GM19395 (cell line): ENCODE measurements around the gene ANKRD35.
"Not testable (repeated sequence)": the region's sequence is repeated elsewhere in the genome, so short reads cannot be mapped to it uniquely, and the experiment has no call there.

Source experiments
- ATAC-seq: cut with Tn5 transposase; IDR thresholded peaks from one replicate; pipeline ENCODE4 v1.9.1; 2021; ENCODE audit warnings: mild to moderate bottlenecking, moderate library complexity; ENCODE audit not compliant: unreplicated experiment

ANKRD35 gene, protein sequence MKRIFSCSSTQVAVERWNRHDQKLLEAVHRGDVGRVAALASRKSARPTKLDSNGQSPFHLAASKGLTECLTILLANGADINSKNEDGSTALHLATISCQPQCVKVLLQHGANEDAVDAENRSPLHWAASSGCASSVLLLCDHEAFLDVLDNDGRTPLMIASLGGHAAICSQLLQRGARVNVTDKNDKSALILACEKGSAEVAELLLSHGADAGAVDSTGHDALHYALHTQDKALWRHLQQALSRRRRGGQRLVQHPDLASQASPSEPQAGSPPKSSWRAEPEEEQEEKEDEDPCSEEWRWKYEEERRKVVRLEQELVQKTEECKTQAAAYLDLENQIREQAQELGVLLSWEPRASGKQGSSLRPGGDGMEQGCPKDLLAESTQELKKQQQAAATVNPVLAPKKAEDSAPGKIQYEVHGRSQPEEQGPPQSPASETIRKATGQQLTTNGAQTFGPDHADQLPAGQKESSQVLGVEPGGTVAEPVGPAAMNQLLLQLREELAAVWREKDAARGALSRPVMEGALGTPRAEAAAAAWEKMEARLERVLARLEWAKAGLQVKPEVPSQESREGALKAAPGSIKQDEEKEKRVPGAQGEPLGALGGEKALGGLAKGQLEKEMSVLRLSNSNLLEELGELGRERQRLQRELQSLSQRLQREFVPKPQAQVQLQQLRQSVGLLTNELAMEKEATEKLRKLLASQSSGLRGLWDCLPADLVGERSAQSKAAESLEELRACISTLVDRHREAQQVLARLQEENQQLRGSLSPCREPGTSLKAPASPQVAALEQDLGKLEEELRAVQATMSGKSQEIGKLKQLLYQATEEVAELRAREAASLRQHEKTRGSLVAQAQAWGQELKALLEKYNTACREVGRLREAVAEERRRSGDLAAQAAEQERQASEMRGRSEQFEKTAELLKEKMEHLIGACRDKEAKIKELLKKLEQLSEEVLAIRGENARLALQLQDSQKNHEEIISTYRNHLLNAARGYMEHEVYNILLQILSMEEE

GRCh38 chr1:145885738-145886287 lies at the start of gene ANKRD35:
Gene ANKRD35, minus strand, starts transcription at chr1:145885866. Its CDS starts 108 bp downstream, at chr1:145885758.
- peak; percentile 99 for ATAC-seq

GRCh38 chr1:145932522-145933009 lies 46.9 kb upstream of the ANKRD35 start:
- ATAC-seq = not testable (repeated sequence)

DNA sequence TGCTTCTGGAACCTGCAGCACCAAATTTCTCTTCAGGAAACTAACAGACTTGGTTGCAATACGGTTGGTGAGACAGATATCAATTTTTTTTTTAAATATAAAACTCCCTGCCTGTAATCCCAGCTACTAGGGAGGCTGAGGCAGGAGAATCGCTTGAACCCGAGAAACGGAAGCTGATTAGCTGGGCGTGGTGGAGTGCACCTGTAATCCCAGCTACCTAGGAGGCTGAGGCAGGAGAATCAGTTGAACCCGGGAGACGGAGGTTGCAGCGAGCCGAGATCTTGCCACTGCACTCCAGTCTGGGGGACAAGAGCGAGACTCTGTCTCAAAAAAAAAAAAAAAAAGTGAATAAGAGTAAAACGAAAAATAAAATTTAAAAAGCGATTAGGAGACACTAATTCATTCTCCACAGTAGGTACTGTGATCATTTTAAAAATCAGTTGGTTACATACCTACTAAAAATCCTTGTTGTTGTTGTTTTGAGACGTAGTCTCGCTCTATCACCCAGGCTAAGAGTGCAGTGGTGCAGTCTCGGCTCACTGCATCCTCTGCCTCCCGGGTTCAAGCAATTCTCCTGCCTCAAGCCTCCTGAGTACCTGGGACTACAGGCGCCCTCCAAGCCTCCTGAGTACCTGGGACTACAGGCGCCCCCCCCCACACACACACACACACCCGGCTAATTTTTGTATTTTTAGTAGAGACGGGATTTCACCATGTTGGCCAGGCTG lies 42.4 kb upstream of the ANKRD35 start:
- ATAC-seq = peak; percentile 3

DNA sequence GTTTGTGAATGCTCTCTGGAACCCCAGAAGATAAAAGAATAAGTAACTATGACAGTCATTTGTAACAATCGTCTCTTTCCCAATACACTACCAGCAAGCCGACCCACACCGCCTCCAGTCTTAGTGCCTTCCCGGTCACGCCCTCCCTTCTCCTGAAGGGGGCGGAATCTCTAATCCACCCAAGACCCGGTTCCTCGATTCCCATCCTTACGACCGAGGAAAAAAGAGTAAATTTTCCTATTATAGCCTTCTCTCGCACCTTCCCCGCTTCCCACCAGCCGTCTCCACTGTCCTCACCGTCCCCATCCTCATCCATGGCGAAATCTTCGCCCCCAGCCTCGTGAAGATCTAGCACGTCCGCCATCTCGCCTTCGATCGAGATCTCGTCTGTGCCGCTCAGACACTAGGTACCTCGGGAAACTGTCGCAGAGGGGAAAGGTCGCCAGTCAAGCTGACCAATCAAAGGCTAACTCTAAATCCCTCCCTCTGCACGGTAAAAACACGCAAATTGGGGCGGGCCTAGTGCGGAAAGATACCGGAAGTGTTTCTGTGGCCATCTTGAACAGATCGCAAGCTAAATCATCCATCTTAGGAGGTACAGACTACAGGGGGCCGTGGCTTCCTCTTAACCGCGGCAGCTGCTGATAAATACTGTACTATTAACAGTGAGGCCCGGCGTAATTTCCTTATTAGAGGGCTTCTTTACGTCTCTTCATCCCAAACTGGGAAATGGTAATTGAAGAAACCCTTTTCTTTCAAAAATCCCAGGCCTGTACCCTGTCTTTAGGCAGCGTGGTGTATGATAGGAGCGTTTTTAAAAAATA lies 41.6 kb upstream of the ANKRD35 start, which contains the start of gene RBM8A:
Gene RBM8A, minus strand, starts transcription at position 422 of the 824 bp plus-strand sequence. Its CDS starts 58 bp downstream, at position 364.
- ATAC-seq = peak; percentile 94

DNA sequence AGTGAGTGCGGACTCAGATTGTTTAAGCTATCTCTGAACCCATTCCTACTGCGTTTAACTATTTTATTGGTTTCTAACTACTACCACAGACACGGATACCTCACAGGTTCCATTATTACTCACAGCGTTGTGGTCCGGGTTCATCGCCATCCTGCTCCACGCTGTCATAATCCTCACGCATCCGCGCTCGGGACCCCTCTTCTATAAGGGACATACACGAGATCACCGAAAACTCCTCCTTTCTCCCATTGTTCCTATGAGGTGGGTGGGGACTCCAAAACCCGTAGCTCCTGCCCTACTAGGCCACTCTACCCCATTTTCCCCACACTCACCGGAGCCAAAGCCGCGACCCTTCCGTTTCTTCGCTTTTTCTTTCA lies 41.0 kb upstream of the ANKRD35 start:
- peak; percentile 11 for ATAC-seq

- ATAC-seq = no peak
Measured at GRCh38 chr1:145922266-145922665, 36.6 kb upstream of the ANKRD35 start.

DNA sequence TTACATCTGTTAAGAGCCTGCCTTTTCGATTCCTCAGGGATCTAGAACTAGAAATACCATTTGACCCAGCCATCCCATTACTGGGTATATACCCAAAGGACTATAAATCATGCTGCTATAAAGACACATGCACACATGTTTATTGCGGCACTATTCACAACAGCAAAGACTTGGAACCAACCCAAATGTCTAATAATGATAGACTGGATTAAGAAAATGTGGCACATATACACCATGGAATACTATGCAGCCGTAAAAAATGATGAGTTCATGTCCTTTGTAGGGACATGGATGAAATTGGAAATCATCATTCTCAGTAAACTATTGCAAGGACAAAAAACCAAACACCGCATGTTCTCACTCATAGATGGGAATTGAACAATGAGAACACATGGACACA lies 34.6 kb upstream of the ANKRD35 start:
- not testable (repeated sequence) for ATAC-seq

GRCh38 chr1:145918992-145919939 lies 33.6 kb upstream of the ANKRD35 start:
- ATAC-seq = peak; percentile 89

DNA sequence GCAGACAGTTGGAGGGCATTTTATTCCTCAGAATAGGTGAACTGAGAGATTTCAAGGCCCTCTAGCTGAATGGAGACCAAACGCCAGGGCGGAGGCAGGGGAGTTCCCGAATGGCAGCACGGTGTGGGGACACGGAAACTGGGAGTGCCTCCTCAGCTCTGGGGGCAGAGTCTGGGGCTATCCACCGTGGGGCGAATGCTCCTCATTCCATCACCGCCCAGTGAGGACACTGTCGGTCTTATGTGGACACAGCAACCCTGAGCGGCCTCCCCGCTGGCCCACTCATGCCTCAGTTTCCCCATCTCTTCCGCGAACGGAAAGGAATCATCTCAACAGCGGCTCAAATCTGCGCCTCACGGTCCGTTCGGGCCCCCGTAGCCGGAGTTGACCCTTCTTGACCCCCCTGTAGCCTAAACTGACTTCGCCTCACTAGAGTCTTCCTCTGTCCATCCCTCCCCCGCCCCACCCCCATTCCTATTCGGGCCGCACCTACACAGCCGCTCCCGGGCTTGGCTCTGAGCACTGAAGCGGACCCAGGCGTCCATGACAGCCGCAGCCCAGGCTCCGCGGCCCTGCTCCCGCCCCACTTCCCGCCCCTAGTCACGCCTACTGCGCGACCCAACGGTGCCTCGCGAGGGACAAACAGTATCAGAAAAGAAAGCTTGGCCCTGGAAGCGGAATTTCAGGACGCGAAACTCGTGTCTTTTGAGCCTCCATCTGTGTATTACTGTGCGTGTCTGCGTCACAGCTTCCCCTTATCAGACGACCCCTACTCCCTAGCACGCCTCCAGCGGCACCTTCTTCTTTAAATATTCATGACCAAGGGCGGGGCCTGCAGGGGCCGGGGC lies 32.7 kb upstream of the ANKRD35 start, which contains the start of gene PEX11B:
Gene PEX11B, minus strand, starts transcription at position 574 of the 848 bp plus-strand sequence. Its CDS starts 29 bp downstream, at position 545.
- peak; percentile 72 for ATAC-seq

DNA sequence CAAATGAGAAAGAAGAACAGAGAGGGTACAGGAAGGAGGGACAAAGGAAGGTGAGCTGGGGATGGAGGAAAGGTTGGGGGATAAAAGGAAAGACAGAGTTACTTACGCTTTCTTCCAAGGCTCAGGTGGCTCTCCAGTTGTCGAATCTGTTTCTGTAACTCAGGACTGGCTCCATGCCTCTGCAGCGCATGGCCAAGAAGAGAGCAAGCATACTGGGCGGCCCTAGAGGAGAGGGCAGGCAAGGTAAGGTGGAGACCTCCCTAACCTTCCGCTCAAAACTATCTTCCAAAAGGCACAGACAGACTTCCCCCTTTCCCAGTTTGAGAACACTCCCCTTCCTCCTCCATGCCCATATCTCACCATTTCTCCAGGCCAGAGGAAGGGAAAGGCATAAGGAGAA lies 31.9 kb upstream of the ANKRD35 start:
- ATAC-seq = no peak

- ATAC-seq = no peak
Measured at GRCh38 chr1:145916745-145917144, 31.1 kb upstream of the ANKRD35 start.

DNA sequence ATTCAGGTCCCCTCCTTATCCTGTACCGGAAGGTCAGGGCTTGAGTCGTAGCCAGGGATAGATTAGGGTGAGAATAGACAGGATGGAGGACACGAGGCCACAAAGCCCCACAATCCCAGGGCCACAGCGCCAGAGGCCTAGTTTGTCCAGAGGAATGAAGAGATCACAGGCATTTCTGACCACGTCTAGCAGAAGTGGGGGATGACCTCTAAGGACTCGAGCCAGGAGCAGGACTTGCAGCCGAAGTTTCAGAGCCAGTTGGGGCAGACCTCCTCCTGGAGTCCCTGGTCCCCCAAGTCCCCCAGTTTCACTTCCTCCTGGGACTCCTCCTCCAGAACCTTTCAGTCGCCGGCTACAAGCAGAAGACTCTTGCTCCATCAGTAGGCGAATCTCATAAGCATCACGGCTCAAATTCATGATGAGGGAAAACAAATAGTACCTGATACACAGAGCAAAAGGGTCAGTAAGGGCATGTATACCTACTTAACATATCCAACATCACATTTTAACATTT lies 26.5 kb upstream of the ANKRD35 start:
- no peak for ATAC-seq

DNA sequence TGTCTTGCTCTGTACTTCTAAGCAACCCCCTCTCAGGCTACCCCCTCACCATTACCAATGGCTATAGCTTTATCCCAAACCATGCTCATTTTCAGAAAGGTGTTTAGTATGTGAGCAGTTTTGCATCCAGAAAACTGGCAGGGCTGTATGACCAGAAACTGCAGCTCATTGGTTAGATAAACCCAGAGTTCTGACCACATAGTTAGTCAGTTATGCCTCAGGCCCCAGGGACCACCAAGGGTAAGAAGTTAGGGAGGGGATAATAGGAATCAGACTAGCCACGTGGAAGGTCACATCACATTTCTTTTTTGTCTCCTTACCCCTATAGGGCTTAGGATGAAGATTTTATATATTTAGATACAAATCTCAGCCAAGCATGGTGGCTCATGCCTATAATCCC lies 23.0 kb upstream of the ANKRD35 start:
- ATAC-seq = no peak

GRCh38 chr1:145906954-145907753 lies 21.5 kb upstream of the ANKRD35 start:
- no peak for ATAC-seq

GRCh38 chr1:145901312-145902021 lies 15.8 kb upstream of the ANKRD35 start:
- ATAC-seq = no peak

DNA sequence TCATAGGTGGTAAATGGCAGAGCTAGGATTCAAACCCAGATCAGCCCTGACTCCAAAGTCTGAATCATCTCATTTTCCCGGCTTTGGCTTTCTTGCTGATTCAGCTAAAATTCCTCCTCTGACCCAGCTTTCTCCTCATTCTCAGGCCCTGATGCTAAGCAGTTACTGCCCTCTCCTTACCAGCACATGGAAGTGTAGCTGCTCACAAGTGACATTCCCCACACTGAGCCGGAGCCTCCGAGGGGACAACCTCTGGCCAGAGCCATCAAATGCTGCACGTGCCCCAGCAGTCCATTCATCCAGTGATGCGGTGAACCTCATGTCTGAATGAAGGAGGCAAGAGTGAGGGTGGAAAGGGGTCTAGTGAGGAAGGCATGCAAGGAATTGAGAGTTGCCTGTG lies 13.1 kb upstream of the ANKRD35 start:
- ATAC-seq = no peak
